GM21825 (cell line): ENCODE measurements around the gene CRYBA2.

ENCODE experiments used
- ATAC-seq: cut with Tn5 transposase; IDR thresholded peaks from one replicate; pipeline ENCODE4 v1.9.1; 2021; ENCODE audit warnings: mild to moderate bottlenecking, moderate library complexity; ENCODE audit not compliant: unreplicated experiment

The CRYBA2 gene

GRCh38 chr2:218993345-218994315 is at the start of gene CRYBA2:
CRYBA2 (minus strand) TSS chr2:218993422; CDS start chr2:218993176, 246 bp downstream.
- no peak for ATAC-seq

- ATAC-seq: no peak
Measured at GRCh38 chr2:219042750-219043149, 49.5 kb upstream of the CRYBA2 start.

GRCh38 chr2:219042157-219042556 is 48.9 kb upstream of the CRYBA2 start:
- ATAC-seq: no peak

- no peak for ATAC-seq
Measured at GRCh38 chr2:219041252-219041651, 48.0 kb upstream of the CRYBA2 start, which contains the start of gene CFAP65. CFAP65 (minus strand) TSS chr2:219041516; CDS start chr2:219039048, 2,468 bp downstream.

GRCh38 chr2:219038600-219038999 is 45.4 kb upstream of the CRYBA2 start:
- ATAC-seq: no peak

- ATAC-seq: no peak
Measured at GRCh38 chr2:219037783-219038499, 44.7 kb upstream of the CRYBA2 start.

GRCh38 chr2:219035942-219036341 is 42.7 kb upstream of the CRYBA2 start:
- no peak for ATAC-seq

GRCh38 chr2:219034823-219035222 is 41.6 kb upstream of the CRYBA2 start:
- no peak for ATAC-seq

- no peak for ATAC-seq
Measured at GRCh38 chr2:219032051-219032745, 39.0 kb upstream of the CRYBA2 start.

GRCh38 chr2:219031005-219031738 is 38.0 kb upstream of the CRYBA2 start:
- ATAC-seq: no peak

- no peak for ATAC-seq
Measured at GRCh38 chr2:219030177-219030940, 37.1 kb upstream of the CRYBA2 start.

GRCh38 chr2:219029829-219030165 is 36.6 kb upstream of the CRYBA2 start:
- ATAC-seq: peak; percentile 81

GRCh38 chr2:219028996-219029828 is 36.0 kb upstream of the CRYBA2 start:
- ATAC-seq: no peak

- ATAC-seq: no peak
Measured at GRCh38 chr2:219028141-219028540, 34.9 kb upstream of the CRYBA2 start.

- ATAC-seq: no peak
Measured at GRCh38 chr2:219027511-219028055, 34.4 kb upstream of the CRYBA2 start.

- ATAC-seq: no peak
Measured at GRCh38 chr2:219026946-219027345, 33.7 kb upstream of the CRYBA2 start.

- ATAC-seq: no peak
Measured at GRCh38 chr2:219025637-219026585, 32.7 kb upstream of the CRYBA2 start.

GRCh38 chr2:219024059-219024458 is 30.8 kb upstream of the CRYBA2 start:
- ATAC-seq: no peak
